IPS-NIHi7 (cell line): ENCODE results near the gene IL1F10.

ENCODE experiments used
- DNase-seq: peaks from one replicate; pipeline ENCODE4 v3.0.0; 2012; ENCODE audit warnings: mixed read lengths; ENCODE audit errors: extremely low spot score

The IL1F10 gene

DNA sequence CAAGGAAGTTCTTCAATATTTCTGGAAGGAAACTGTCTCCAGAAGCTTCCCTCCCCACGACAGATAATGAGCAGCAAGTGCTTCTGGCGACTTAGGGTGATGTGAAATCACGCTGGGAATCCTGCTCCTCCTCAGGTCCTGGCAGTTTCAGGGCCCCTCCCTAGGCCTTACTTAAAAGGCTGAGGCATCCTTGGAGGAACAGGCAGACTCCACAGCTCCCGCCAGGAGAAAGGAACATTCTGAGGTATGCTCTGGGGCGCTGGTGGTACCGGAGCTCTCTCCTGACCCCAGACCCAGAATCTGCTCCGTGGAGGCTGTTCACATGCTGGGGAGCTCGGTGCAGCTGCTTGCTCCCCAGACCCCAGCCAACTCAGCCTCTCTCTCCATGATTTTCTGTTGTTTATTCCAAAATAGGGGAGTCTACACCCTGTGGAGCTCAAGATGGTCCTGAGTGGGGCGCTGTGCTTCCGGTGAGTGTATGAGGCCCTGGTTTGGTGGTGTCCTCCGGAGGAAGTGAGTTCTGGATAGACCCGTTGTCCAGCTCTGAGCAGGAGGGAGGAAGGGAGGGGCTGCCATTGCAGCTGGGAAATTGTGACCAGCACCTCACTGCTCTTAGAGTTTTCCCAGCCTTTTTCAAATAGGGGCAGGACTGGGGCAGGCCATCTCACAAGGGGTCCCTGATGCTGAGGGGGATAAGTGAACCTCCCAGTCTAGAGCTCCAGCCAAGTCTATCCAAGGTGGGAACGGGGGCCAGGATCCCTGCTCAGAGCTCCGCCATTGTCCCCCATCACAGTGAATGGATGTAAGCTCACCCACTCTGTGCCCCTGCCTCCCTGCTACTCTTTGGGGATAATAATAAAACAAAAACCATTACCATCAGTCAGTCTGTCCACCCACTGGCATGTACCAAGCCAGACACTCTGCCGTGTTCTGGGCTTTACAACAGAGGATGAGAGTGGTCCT, 8.5 kb upstream of the IL1F10 start, which contains the start of gene IL36RN:
TSS of gene IL36RN (plus strand) at position 201 of the 963 bp plus-strand sequence. CDS start at position 442, 241 bp downstream.
- peak; percentile 9 for DNase-seq

DNA sequence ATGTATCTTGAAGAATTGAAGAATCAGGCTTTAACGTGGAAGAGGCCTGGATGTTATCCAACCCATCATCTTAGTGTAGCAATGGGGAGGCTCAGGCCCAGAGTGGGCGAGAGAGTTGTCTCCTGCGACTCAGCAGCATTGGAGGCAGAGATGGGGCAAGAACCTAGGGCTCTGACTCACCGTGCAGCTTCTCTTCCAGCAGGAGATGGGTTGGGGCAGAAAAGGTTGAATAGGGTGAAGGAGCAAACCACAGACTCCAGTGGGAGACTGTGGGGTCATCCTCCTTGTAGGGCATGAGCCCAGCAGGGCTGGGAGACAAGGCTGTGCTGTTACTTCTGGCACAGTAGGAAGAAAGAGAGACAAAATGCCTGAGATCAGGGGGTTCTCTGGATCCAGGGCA, 7.4 kb upstream of the IL1F10 start:
- DNase-seq, result peak; percentile 1

DNA sequence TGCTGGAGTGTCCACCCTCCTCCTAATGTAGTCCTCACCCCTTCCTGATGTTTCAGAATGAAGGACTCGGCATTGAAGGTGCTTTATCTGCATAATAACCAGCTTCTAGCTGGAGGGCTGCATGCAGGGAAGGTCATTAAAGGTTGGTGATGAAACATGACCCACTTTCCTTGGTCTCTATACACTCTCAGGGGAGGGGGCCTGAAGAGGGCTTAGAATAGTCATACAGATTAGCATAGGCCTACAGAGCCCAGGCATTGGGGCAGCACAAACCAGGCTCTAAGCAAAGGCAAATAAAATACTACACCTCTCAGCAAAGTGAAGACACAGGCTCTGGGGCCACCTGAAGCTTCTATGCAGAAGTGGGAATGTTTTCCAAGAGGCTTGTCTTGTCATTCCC, 7.0 kb upstream of the IL1F10 start:
- peak; percentile 10 for DNase-seq

DNA sequence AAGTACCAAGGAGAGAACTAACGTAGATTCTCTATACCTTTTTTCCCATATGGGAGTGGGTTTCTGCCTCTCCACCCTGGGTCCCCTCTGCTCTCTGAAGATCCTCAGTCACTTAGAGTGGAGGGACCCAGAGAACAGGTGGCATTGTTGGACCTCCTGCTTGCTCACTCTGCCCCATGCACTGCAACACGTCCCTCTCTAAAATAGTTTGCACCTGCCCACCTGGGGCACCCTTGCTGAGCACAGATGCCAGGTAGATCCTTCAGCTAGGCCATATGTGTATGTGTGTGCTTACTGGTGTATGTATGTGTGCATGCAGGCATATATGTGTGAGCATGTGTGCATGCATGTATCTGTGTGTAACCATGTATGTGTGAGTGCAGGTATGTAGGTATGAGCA, 6.5 kb upstream of the IL1F10 start:
- DNase-seq, result peak; percentile 3

DNA sequence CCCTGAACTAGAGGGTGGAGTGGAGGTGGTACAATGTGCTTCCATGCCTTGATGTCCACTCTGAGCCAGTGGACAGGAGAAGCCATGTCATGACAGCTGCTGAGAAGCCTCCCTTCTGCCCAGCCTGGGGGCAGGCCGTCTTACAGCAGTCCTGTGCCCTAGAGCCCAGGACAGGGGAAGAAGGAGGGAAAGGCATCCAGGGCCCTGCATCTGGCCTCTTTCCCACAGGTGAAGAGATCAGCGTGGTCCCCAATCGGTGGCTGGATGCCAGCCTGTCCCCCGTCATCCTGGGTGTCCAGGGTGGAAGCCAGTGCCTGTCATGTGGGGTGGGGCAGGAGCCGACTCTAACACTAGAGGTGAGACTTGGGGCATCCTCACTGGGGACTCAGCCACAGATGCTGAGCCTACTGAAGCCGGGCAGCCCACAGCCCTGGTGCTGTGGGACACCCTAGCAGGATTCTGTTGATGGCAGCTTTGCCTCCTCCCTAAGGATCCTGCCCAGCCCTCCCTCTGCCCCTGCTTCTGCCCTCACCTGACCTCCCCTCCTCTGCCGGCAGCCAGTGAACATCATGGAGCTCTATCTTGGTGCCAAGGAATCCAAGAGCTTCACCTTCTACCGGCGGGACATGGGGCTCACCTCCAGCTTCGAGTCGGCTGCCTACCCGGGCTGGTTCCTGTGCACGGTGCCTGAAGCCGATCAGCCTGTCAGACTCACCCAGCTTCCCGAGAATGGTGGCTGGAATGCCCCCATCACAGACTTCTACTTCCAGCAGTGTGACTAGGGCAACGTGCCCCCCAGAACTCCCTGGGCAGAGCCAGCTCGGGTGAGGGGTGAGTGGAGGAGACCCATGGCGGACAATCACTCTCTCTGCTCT, 5.6 kb upstream of the IL1F10 start:
- DNase-seq, result peak; percentile 4

DNA sequence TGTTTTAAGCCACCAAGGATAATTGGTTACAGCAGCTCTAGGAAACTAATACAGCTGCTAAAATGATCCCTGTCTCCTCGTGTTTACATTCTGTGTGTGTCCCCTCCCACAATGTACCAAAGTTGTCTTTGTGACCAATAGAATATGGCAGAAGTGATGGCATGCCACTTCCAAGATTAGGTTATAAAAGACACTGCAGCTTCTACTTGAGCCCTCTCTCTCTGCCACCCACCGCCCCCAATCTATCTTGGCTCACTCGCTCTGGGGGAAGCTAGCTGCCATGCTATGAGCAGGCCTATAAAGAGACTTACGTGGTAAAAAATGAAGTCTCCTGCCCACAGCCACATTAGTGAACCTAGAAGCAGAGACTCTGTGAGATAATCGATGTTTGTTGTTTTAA, 3.5 kb upstream of the IL1F10 start:
- no peak for DNase-seq

DNA sequence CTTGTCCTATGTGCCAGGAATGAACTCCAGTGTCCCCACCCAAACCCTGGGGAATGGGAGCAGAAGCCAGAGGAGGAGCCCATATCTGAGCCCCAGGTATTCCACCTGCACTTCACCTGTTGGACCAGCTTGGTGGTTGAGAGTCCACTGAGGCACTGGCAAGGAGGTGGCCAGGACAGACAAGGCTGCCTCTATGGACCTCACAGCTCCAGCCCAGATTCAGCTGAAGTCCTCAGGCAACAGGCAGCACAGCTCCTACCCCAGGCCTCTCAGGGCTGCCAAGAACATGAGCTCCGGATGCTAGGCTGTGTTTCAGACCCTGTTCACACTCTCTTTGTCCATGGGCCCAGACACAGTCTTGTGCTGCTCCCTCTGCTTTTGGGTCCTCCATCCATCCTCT, 2.9 kb upstream of the IL1F10 start:
- no peak for DNase-seq

DNA sequence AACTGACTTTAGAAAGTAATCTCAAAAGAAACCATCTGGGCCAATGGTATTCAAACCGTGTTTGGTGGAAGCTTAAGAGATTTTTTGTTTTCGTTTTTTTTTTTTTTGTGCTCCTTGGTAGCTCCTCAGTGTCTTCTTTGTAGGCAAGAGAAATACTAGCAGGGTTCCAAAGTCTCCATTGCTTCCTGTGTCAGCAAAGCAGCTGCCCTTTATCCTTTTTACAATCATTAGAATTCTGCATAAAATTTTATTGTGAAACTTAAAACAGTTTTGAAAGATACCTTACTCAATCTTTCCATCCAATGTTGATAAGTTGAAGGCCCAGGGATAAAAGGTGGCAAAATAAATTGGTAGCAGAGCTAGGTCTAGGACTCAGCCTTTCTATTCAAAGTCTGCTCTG, 479 bp downstream of the IL1F10 start:
- DNase-seq, result no peak

DNA sequence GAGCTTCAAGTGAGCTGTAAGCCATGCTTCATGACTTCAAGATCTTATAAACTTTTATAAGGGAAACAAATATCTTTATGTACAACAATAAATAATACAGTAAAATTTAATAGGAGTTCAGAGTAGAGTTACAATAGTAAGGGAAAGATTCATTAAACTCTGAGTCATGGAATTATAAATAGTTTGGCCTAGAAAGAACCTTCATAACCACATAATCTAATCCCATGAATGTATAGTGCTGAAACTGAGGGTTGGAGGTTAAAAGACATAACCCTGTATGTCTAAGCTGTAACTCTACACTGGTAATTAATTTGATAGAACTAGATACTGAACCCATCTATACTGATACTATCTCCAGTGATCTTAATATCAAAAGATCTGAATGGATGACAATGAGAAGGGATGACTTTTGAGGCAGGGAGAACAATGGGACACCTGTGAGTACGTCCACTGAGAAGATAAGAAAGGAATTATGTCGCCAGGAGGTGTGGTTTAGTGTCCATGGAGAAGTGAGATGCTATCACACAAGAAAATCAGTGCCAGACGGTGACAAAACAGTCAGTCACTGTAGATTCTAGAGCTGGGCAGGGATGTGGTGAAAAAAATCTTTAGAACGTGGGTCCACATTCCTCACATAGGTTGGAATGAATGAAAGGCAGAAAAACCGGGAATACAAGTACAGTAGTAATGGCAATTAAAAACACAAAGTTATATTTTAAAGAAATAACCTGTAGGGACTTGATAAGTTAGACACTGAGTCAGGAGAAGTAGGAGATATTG, 1.1 kb downstream of the IL1F10 start:
- no peak for DNase-seq

DNA sequence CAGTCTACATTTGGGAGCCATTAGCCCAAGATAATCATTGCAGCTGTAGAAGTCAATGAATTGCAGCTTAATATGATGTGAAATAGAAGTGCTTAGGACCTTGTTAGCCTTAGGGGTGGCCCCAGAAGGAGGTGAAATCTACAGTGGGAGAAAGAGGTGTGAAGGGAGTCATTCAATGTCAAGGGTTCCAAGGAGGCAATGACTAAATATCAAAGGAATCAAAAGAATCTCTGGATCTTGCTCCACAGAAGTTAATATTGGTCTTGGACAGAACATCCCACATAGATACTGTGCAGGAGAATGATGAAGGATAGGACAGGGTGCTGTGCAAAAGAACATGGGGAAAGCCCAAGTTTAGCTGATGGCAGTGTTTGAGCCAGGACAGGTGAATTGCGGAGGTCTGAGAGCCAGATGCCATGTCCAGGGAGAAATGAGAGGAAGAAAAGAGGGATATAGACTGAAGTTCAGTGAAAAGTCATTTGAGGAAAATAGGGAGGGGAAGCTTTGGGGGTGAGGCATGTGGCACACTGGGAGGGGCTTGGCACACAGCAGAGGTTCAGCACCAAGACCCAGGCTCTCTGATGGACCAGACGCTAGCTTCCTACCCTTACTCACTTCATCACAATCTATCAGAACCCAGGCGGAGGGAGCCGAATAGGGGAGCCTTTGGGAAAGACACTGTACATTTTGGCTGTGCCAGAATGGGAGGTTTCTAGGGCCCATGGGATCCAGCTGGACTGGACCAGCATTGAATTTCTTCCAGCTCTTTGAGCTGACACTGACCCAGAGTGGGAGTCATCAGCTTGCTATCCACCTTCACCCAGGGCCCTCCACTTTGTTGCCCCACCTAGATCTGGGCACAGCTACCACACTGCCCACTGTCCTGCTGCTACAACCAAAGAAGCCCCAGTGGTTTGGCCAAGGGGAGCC, 2.2 kb downstream of the IL1F10 start:
- no peak for DNase-seq

DNA sequence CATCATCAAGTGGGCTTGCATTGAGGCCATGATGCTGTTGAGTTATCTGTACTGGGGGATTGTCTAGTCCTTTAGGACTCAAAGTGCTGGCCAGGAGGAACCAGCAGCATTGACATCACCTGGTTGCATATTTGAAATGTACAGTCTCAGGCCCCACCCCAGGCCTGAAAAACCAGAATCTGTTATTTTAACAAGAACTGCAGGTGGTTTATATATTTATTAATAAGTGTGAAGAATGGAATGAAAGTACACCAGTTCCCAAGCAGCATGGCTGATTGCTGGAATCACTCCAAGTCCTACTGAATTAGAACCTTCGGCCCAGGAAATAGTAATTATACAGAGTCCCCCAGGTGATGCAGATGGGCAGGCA, 2.8 kb downstream of the IL1F10 start:
- DNase-seq, result no peak

DNA sequence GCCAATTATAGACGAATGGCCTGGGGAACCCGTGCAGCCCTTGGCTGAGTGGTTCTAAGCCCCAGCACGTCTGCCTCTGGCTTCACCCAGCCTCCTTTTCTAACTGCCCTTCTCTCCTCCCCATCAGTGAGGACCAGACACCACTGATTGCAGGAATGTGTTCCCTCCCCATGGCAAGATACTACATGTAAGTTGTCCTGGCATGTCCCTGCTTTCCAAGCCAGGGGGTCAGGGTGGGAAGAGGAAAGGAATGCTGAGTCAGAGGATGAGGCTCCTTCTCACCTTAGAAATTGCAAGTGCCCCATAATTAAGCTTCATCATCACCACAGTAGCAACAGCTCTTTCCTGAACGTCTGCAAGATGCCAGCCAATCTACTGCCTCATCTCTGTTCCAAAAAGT, 4.8 kb downstream of the IL1F10 start:
- DNase-seq, result no peak

DNA sequence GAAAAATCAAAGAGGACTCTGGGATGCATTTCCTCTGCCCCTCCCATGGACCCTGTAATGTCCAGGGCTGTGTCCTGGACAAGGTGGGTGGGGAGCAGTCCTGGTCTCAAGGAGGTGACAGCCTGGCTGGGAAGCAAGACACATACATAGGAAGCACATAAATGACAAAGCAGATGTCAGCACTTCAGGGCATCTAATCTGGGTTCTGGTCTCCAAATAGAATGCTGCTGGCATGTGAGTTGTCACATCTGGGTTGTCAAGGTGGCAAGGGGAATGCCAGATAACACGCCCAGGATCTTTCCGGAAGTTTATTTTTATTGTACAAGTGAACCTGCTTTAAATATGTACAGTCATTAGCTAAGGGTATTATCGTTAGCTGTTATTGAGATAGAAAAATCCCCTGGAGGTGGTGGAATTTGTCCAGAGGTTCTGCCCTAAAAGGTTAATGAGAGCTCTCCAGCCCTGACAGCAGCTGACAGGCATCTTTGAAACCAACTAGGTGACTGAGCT, 5.6 kb downstream of the IL1F10 start:
- no peak for DNase-seq

DNA sequence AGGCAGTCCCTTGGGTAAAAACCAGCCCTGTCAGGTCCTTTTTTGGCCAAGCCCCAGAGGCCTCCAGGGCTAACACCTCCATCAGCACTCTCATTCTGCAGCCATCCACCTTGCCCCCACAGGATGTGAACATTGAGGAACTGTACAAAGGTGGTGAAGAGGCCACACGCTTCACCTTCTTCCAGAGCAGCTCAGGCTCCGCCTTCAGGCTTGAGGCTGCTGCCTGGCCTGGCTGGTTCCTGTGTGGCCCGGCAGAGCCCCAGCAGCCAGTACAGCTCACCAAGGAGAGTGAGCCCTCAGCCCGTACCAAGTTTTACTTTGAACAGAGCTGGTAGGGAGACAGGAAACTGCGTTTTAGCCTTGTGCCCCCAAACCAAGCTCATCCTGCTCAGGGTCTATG, 7.3 kb downstream of the IL1F10 start:
- no peak for DNase-seq

DNA sequence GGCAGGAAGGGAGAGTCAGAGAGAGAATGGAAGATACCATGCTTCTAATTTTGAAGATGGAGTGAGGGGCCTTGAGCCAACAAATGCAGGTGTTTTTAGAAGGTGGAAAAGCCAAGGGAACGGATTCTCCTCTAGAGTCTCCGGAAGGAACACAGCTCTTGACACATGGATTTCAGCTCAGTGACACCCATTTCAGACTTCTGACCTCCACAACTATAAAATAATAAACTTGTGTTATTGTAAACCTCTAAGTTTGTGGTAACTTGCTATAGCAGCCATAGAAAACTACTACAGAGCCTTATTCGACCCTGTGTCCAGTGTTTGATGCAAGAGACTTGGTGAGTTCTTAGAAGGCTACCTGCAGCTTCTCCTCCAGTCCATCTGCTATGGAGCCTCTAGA, 7.8 kb downstream of the IL1F10 start:
- DNase-seq, result no peak

DNA sequence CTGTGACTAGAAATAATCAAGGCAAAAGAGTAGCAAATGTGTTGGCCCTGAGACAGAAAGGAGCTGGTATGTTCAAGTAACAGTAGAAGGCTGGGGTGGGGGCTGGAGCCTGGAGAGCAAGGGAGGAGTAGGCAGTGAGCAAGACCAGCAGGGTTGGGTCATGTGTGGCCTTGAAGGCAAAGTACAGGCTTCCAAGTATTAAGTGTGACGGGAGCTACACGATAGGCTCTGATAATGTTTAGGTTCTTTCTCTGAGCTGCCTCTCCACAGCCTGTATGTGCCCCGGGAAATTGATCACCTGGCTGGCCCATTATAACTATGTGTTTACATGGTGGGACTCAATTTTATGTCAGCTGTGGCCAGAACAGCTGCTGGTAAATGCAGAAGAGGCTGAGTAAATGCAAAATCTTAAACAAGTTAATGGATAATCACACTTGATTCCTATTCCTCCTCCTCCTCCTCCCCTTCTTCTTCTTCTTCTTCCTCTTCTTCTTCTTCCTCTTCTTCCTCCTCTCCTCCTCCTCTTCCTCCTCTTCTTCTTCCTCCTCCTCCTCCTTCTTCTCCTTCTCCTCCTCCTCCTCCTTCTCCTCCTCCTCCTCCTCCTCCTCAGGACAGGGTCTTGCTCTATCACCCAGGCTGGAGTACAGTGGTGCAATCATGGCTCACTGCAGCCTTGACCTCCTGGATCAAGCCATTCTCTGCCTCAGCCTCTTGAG, 9.3 kb downstream of the IL1F10 start:
- DNase-seq, result no peak

DNA sequence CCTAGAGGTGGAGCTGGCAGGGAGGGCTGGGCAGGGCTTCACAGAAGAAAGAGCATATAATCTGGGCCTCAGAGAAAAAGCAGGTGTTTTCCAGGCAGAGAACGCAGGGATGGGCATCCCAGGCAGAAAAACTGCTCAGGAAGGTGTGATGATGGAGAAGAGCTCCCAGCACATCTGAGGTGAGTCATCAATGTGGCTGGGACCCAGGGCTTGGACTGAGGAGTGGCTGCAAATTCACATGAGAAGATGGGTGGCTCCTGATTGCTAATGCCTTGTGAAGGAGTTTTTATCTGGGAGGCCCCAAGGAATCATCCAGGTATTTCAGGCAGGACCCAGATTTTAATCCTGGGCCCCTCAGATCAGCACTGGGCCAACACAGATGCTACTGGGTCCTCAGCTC, 10.2 kb downstream of the IL1F10 start:
- DNase-seq, result no peak

DNA sequence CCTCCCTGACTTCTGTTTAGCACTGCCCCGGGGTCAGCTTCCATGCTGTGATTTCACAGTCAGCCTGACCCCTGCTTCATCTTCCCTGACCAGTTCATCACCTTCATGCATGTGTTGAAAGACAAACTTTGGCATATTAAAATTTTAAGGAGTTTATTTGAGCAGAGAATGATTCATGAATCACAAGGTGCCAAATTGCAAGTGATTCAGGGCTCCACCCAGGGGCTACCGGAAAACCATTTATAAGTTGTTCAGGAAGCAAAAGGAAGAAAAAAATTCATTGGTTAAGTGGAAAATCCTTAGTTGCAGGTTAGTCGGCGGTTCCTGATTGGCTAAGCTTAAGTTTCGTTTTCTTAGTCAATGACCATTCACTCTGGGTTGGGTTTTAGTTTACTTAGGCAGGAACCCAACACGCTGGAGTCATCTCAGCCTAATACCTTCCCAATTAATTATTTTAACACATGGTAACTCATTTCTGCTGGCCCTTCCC, 10.6 kb downstream of the IL1F10 start:
- DNase-seq, result no peak

DNA sequence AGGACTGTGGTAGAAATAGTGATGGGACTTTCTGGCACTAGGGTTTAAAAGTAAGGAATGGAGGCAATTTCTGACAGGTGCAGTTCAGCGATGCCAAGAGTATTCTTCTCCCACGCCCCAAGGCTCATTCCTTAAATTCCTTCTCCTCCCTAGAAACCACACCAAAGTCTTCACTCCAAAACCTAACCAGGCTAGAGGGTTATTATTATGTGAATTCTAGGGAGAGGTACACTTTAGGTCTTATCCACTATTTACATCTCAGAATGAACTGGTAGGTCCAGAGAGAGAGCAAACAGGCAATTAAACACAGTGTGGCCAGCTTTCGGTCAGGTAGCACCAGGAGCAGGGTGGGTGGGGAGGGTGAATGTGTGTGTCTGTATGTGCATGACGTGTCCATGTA, 11.4 kb downstream of the IL1F10 start:
- no peak for DNase-seq

DNA sequence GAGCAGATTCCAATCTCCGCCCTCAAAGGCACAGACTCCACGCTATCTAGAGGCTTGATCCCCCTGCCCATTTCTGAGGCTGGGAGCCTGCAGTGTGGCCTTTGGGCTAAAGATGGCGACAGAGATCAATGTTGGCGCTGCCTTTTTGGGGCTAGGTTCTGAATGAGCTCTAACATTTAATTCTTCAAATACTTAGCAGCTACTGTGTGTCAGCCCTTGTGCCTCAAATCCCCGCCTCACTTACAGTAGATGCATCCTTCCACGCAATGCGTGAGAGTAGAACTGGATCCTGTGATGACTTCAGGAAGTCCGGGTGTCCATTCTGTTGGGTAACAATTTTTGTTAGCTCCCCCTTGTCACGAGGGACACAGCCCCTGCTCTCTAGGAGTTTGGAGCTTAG, 12.4 kb downstream of the IL1F10 start:
- peak; percentile 83 for DNase-seq
